Stomach (tissue), 9 donors: ENCODE measurements around the gene GAS1. TPM values are rescaled to one million over a fixed set of nuclear protein-coding genes. Genes with fewer than 3 reads are reported as not detected.

Experiments
- DNase-seq, 2 donors: peaks; one replicate each; pipeline versions ENCODE4 v3.0.0 to v3.0.0-alpha.2; 2013 to 2019
- H3K27ac ChIP-seq, 5 donors: fragments of 200-600 bp in 4 of 5; sonication (generic) in 4 of 5; one replicate each; pipeline ENCODE4 v1.5.1; 2013 to 2019; ENCODE audit warnings: mild to moderate bottlenecking in 1 of 5, moderate library complexity in 1 of 5
- H3K27me3 ChIP-seq, 3 donors: fragments of 200-600 bp; sonication (generic); one replicate each; pipeline ENCODE4 v1.5.1; 2017 to 2019; ENCODE audit warnings: mixed run types in 1 of 3
- H3K36me3 ChIP-seq, 4 donors: fragments of 200-600 bp; sonication (generic); 1 replicate in 3 of 4; 2 replicates in 1 of 4; pipeline ENCODE4 v1.5.1; 2016 to 2019
- H3K4me1 ChIP-seq, 4 donors: fragments of 200-600 bp; sonication (generic); one replicate each; pipeline ENCODE4 v1.5.1; 2016 to 2019
- H3K4me3 ChIP-seq, 4 donors: fragments of 200-600 bp; sonication (generic) in 3 of 4; one replicate each; pipeline ENCODE4 v1.5.1; 2016 to 2019; ENCODE audit warnings: mild to moderate bottlenecking in 1 of 4
- H3K9me3 ChIP-seq, 4 donors: fragments of 200-600 bp; sonication (generic); one replicate each; pipeline ENCODE4 v1.5.1; 2016 to 2019
- CTCF ChIP-seq, 7 experiments: fragments of 450-650 bp in 4 of 7; fragments of 200-600 bp in 3 of 7; sonication (generic) in 3 of 7; IDR thresholded peaks; one replicate each; pipeline ENCODE4 v1.5.1; 2016 to 2019; ENCODE audit warnings: antibody characterized with exemption in 7 of 7, control low read depth in 2 of 7, mild to moderate bottlenecking in 1 of 7
- EP300 ChIP-seq: sonication (generic); formaldehyde crosslinking; IDR thresholded peaks from one replicate; pipeline ENCODE4 v1.6.1; 2017; ENCODE audit warnings: antibody characterized with exemption
- POLR2A ChIP-seq, 4 donors: fragments of 450-650 bp; IDR thresholded peaks; one replicate each; pipeline ENCODE4 v1.6.1; 2016; ENCODE audit warnings: antibody characterized with exemption in 4 of 4, control low read depth in 2 of 4, mild to moderate bottlenecking in 1 of 4, moderate library complexity in 1 of 4
- POLR2AphosphoS5 ChIP-seq, 3 donors: sonication (generic); formaldehyde crosslinking; IDR thresholded peaks; one replicate each; pipeline ENCODE4 v1.6.1; 2016; ENCODE audit warnings: antibody characterized with exemption in 3 of 3
- WGBS, 5 donors: extraction: QIAGEN DNeasy Blood & Tissue Kit in 3 of 5; methylation state at CpG; one replicate each; pipeline versions ENCODE4 v1.1.5 to v1.1.7; 2013 to 2018; 5-methylcytosine and 5-hydroxymethylcytosine counted together
- intact Hi-C: fragments of 100-400 bp; cut with DNase I; formaldehyde crosslinking; loops from one replicate; pipeline ENCODE4 v1.15.1; 2023; ENCODE audit warnings: low total_unique reads
- polyA plus RNA-seq, 3 donors: library from polyadenylated mRNA; stranded (reverse); fragments of 200-250 nt; gene quantifications; one replicate each; pipeline ENCODE4 v1.2.3, GENCODE V29; 2013
- total RNA-seq, 5 donors: library from RNA; depleted of rRNA; stranded (reverse); fragments of >200 nt; gene quantifications; one replicate each; pipeline versions ENCODE4 v1.1.0 to v1.2.3, GENCODE V29; 2014 to 2016
- donor health status: healthy with polysubstance abuse.
- donor health status: Bipolar disorder and iron deficiency.
- donor health status: healthy.

The GAS1 gene
- total and polyA plus RNA-seq, 8 donors, result 0.87 to 103 (median 27.5) TPM

DNA sequence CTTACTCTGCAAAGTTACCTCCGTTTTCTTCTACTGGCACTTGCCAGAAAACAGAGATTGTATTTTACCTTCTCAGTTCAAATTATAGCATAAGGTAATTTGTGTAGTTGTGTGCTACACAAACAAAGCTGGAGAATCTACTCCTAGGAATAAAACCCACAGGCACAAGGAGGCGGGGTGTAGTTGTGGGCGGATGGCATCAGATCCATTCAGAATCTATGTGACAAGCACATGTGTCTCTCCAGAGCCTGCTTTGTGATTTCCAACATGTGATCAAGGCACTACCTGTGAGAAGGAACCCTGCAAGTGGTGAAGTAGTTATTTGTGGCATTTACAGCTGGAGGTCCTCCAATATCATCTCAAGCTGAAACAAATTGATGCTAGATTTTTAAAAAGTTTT, 39.0 kb downstream of the GAS1 start:
- intact Hi-C loops, result no loop called here
- TF ChIP-seq CTCF (IDR thresholded peaks at IDR 0.05) (no peak), POLR2AphosphoS5 (IDR thresholded peaks at IDR 0.05) (no peak), POLR2A (IDR thresholded peaks at IDR 0.05) (no peak), EP300 (no peak)
- 90 to 98% (median 95%) methylated on average over 3 of the region's 3 CpGs for WGBS, 5 donors
- Histone ChIP-seq H3K27ac (no peak overlapping the region), H3K4me1 (peaks cover 0 to 5% (median 2%) of the 10 kb centered on the region in 4 donors), H3K9me3 (peaks cover 0 to 17% (median 9%) of the 10 kb centered on the region in 4 donors), H3K36me3 (no peaks in the 10 kb centered on the region), H3K27me3 (peaks cover 0 to 10% (median 9%) of the 10 kb centered on the region in 3 donors), H3K4me3 (no peak overlapping the region)
- no peak for DNase-seq

DNA sequence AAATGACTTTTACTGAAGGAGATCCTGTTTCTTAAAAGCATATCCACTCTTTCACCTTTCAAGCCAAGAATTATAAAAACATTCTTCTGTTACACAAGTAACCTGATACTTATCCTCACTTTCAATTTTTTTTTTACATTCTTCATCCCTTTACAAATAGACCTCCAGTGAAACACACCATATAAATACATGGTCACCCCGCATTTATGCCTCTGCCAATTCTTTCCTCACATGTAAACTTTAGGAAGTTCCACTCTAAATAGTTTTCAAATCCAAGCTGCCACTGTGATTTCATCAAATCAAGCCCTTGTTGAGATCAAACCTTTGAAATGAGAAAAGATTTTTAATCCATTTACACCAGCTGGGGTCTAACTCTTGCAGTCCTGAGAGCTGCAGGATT, 40.0 kb downstream of the GAS1 start:
- H3K27me3 ChIP-seq, result peaks cover 0 to 20% (median 18%) of the 10 kb centered on the region in 3 donors
- no peak for DNase-seq
- H3K4me1 ChIP-seq, result peaks cover 5 to 14% (median 11%) of the 10 kb centered on the region in 4 donors
- no peak overlapping the region for H3K4me3 ChIP-seq
- H3K36me3 ChIP-seq, result no peaks in the 10 kb centered on the region
- TF ChIP-seq EP300 (no peak), POLR2A (IDR thresholded peaks at IDR 0.05) (no peak), POLR2AphosphoS5 (IDR thresholded peaks at IDR 0.05) (no peak), CTCF (IDR thresholded peaks at IDR 0.05) (no peak)
- 50 to 68% (median 64%) methylated on average over 1 of the region's 1 CpG for WGBS, 5 donors
- no peak overlapping the region for H3K27ac ChIP-seq
- intact Hi-C loops, result no loop called here
- H3K9me3 ChIP-seq, result peaks cover 0 to 17% (median 9%) of the 10 kb centered on the region in 4 donors

GRCh38 chr9:86903734-86904085, 43.6 kb downstream of the GAS1 start:
- intact Hi-C loops, result no loop called here
- Histone ChIP-seq H3K4me3 (no peak overlapping the region), H3K27ac (no peak overlapping the region), H3K36me3 (no peaks in the 10 kb centered on the region), H3K9me3 (peaks cover 0 to 9% (median 3%) of the 10 kb centered on the region in 4 donors), H3K27me3 (peaks cover 0 to 35% (median 29%) of the 10 kb centered on the region in 3 donors), H3K4me1 (peaks cover 5 to 15% (median 11%) of the 10 kb centered on the region in 4 donors)
- no peak for DNase-seq
- TF ChIP-seq POLR2A (IDR thresholded peaks at IDR 0.05), result no peak
- no peak for TF ChIP-seq EP300
- no peak for TF ChIP-seq POLR2AphosphoS5 (IDR thresholded peaks at IDR 0.05)
- TF ChIP-seq CTCF (IDR thresholded peaks at IDR 0.05), result no peak
- WGBS, 5 donors, result 57 to 80% (median 75%) methylated on average over 2 of the region's 2 CpGs

- peak in 1 of 2 donors; percentile 44 for DNase-seq
- Histone ChIP-seq H3K4me1 (peaks cover 5 to 15% (median 11%) of the 10 kb centered on the region in 4 donors), H3K27me3 (peaks cover 0 to 35% (median 31%) of the 10 kb centered on the region in 3 donors), H3K27ac (no peak overlapping the region), H3K9me3 (peaks cover 0 to 9% (median 3%) of the 10 kb centered on the region in 4 donors), H3K4me3 (peak overlapping the region; percentile 6 to 26 (median 12)), H3K36me3 (no peaks in the 10 kb centered on the region)
- TF ChIP-seq POLR2AphosphoS5 (IDR thresholded peaks at IDR 0.05), result no peak
- no peak for TF ChIP-seq EP300
- no peak for TF ChIP-seq CTCF (IDR thresholded peaks at IDR 0.05)
- TF ChIP-seq POLR2A (IDR thresholded peaks at IDR 0.05), result no peak
- WGBS, 5 donors, result 13 to 18% (median 17%) methylated on average over 19 of the region's 19 CpGs
- intact Hi-C loops, result no loop called here
Observed at GRCh38 chr9:86902991-86903733, 44.1 kb downstream of the GAS1 start.
